AG04450 (cell line): Measurements from ENCODE around the gene MARCHF3. TPM values are rescaled to one million over a fixed set of nuclear protein-coding genes. Genes with fewer than 3 reads are reported as not detected.

Experiments used
- CTCF ChIA-PET: fragments of 300-600, 350-600 bp; formaldehyde crosslinking; extraction: SDS; loops from one replicate; lab custom pipeline; 2022; ENCODE audit warnings: antibody characterized with exemption, inconsistent platforms; lab: Charles Lee
- POLR2A ChIA-PET: fragments of 350-600 bp; formaldehyde crosslinking; extraction: SDS; loops from one replicate; lab custom pipeline; 2021; ENCODE audit warnings: antibody characterized with exemption, inconsistent platforms; lab: Yijun Ruan, JAX
- DNase-seq: peaks from one replicate; pipeline ENCODE4 v3.0.0-alpha.2; 2011; ENCODE audit warnings: low read depth, low spot score
- H3K27ac ChIP-seq: one replicate; pipeline ENCODE4 v1.5.1; 2012; ENCODE audit warnings: low read depth, low read length, control low read depth
- H3K27me3 ChIP-seq: one replicate; pipeline ENCODE4 v1.6.0; 2012; ENCODE audit warnings: low read length; ENCODE audit not compliant: control insufficient read depth, insufficient read depth
- H3K4me3 ChIP-seq: 2 replicates; pipeline ENCODE4 v1.5.1; 2011; ENCODE audit warnings: mild to moderate bottlenecking, low read depth, low read length, control low read depth
- H3K9me3 ChIP-seq: 2 replicates; pipeline ENCODE4 v1.5.1; 2012; ENCODE audit warnings: low read length; ENCODE audit not compliant: control insufficient read depth, insufficient read depth
- CTCF ChIP-seq: IDR thresholded peaks from 2 replicates; pipeline ENCODE4 v1.5.1; 2011; ENCODE audit warnings: low read depth, low read length, control low read depth, inconsistent platforms
- polyA plus RNA-seq: library from polyadenylated mRNA; depleted of rRNA; stranded (reverse); fragments of >200 nt; gene quantifications from 2 replicates; pipeline ENCODE4 v1.2.3, GENCODE V29; 2011

Gene MARCHF3
- polyA plus RNA-seq, 1 experiment, result 6.7 TPM

GRCh38 chr5:127038550-127038949, 8.2 kb upstream of the MARCHF3 start:
- H3K4me3 ChIP-seq, result no peak overlapping the region
- TF ChIP-seq CTCF, result no peak
- H3K27me3 ChIP-seq, result no peaks in the 10 kb centered on the region
- H3K27ac ChIP-seq, result no peak overlapping the region
- DNase-seq, result no peak
- POLR2A ChIA-PET, result no interaction called here
- no peaks in the 10 kb centered on the region for H3K9me3 ChIP-seq
- CTCF ChIA-PET, result interaction anchor here (0.6 kb wide), 1 partner anchor 35 kb away, joined by 3 read pairs; the partner anchor contains the start of gene C5orf63

- Histone ChIP-seq H3K27ac (no peak overlapping the region), H3K4me3 (no peak overlapping the region), H3K9me3 (no peaks in the 10 kb centered on the region; the same call in 1 of the 2 replicates), H3K27me3 (no peaks in the 10 kb centered on the region)
- CTCF ChIA-PET, result interaction anchor here (1.9 to 2.2 kb wide), 2 partner anchors 12 to 41 kb away, joined by 5 to 6 read pairs; no protein-coding TSS in a partner anchor
- no peak for TF ChIP-seq CTCF
- no peak for DNase-seq
- POLR2A ChIA-PET, result interaction anchor here (0.6 kb wide), 1 partner anchor 431 kb away, joined by 5 read pairs; no protein-coding TSS in a partner anchor
These were observed 1.5 kb upstream of the MARCHF3 start for GRCh38 chr5:127031863-127032232.

- peak overlapping the region; percentile 60 for H3K27ac ChIP-seq
- TF ChIP-seq CTCF, result no peak
These were observed 947 bp upstream of the MARCHF3 start for GRCh38 chr5:127031147-127031862.

GRCh38 chr5:127029581-127030258, 638 bp downstream of the MARCHF3 start:
- DNase-seq, result no peak
- Histone ChIP-seq H3K9me3 (no peaks in the 10 kb centered on the region; the same call in 1 of the 2 replicates), H3K27me3 (no peaks in the 10 kb centered on the region), H3K27ac (peak overlapping the region; percentile 11), H3K4me3 (peak overlapping the region; percentile 94)
- ChIA-PET CTCF (interaction anchor here (0.6 to 2.5 kb wide), 8 partner anchors 9 to 463 kb away, joined by 3 to 11 read pairs (median 4); no protein-coding TSS in a partner anchor), POLR2A (interaction anchor here (0.8 kb wide), 2 partner anchors 25 to 184 kb away, joined by 3 read pairs; no protein-coding TSS in a partner anchor)
- TF ChIP-seq CTCF, result peak; percentile 60

More at GRCh38 chr5:127031147-127031862, 947 bp upstream of the MARCHF3 start:
- H3K4me3 ChIP-seq, result peak overlapping the region; percentile 72
- DNase-seq, result no peak
- H3K9me3 ChIP-seq, result no peaks in the 10 kb centered on the region; the same call in 1 of the 2 replicates
- CTCF ChIA-PET, result interaction anchor here (1.2 to 2.2 kb wide), 4 partner anchors 13 to 461 kb away, joined by 3 to 6 read pairs (median 4); no protein-coding TSS in a partner anchor
- no peaks in the 10 kb centered on the region for H3K27me3 ChIP-seq
- POLR2A ChIA-PET, result interaction anchor here (0.6 kb wide), 2 partner anchors 60 to 430 kb away, joined by 5 to 7 read pairs; no protein-coding TSS in a partner anchor
